Activated naive CD8-positive, alpha-beta T cell treated with anti-CD3 and anti-CD28 coated beads, Interleukin-2, amount 50 U/mL, for 24 hours (primary cell): Measurements from ENCODE around the gene MAK.
A peak's percentile ranks its signal among the peaks of the same experiment; 100 is the strongest.
"Not testable (repeated sequence)": the region's sequence is repeated elsewhere in the genome, so short reads cannot be mapped to it uniquely, and the experiment has no call there.

Experiments used
- ATAC-seq: fragments of 150-1000 bp; cut with Tn5 transposase; one replicate; pipeline ENCODE4 v1.10.0; 2021
- DNase-seq: peaks from one replicate; pipeline ENCODE4 v3.0.0; 2021
- H3K27ac Mint-ChIP-seq: one replicate; pipeline ENCODE4 v1.8.0; 2021; ENCODE audit warnings: mild to moderate bottlenecking, mixed read lengths
- H3K27me3 Mint-ChIP-seq: one replicate; pipeline ENCODE4 v1.8.0; 2021; ENCODE audit warnings: mixed read lengths
- H3K36me3 Mint-ChIP-seq: one replicate; pipeline ENCODE4 v1.8.0; 2021; ENCODE audit warnings: low read depth, mixed read lengths
- H3K4me1 Mint-ChIP-seq: one replicate; pipeline ENCODE4 v1.8.0; 2021; ENCODE audit warnings: mixed read lengths
- H3K4me3 Mint-ChIP-seq: one replicate; pipeline ENCODE4 v1.8.0; 2021; ENCODE audit warnings: mild to moderate bottlenecking, moderate library complexity, mixed read lengths
- H3K9me3 Mint-ChIP-seq: one replicate; pipeline ENCODE4 v1.8.0; 2021; ENCODE audit warnings: mixed read lengths

MAK gene

DNA sequence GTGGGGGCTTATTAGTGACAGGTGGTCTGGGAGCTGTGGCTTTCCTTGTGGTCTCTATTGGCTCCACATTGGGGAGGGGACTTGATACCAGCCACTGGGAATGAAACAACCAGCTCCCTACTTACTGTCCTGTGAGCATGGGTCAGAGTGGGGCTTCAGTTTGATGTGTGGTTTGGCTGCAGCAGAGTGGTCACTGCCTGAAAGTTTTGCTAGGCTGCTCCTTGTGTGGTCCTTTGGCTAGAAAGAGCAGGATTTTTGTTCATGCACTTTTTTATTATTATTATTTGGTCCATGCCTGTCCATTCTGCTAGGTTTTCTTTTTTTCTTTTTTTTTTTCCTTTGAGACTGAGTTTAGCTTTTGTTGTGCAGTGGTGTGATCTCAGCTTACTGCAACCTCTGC lies 98.3 kb downstream of the MAK start:
- peaks cover 2% of the 10 kb centered on the region for H3K36me3 Mint-ChIP-seq
- no peak overlapping the region for H3K27ac Mint-ChIP-seq
- no peak for DNase-seq
- no peaks in the 10 kb centered on the region for H3K4me1 Mint-ChIP-seq
- H3K27me3 Mint-ChIP-seq, result no peaks in the 10 kb centered on the region
- H3K4me3 Mint-ChIP-seq, result no peak overlapping the region
- ATAC-seq, result no peak
- H3K9me3 Mint-ChIP-seq, result no peaks in the 10 kb centered on the region

DNA sequence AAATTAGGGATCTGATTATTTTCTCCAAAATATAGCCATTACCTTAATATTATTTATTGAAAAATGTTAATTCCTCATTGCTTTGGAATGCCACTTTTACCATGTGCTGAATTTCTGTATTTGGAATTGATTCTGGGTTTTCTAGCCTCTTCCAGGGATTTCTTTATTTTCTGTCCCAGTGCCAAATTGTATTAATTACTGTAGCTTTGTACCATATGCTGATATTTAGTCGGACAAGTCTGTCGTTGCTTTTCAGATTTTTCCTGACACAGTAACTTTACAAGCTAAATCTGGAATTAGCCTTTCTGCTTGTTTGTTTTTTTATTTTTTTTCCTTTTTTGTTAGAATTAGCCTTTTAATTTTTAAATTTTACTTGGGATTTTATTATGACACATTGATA lies 101.6 kb downstream of the MAK start:
- DNase-seq (no peak), ATAC-seq (no peak)
- Mint-ChIP-seq H3K9me3 (no peaks in the 10 kb centered on the region), H3K36me3 (peaks cover 6% of the 10 kb centered on the region), H3K4me3 (no peak overlapping the region), H3K27me3 (no peaks in the 10 kb centered on the region), H3K4me1 (no peaks in the 10 kb centered on the region), H3K27ac (no peak overlapping the region)

GRCh38 chr6:10733863-10734262 lies 104.5 kb downstream of the MAK start:
- Mint-ChIP-seq H3K27ac (no peak overlapping the region), H3K36me3 (peaks cover 12% of the 10 kb centered on the region), H3K9me3 (no peaks in the 10 kb centered on the region), H3K27me3 (no peaks in the 10 kb centered on the region), H3K4me3 (no peak overlapping the region), H3K4me1 (no peaks in the 10 kb centered on the region)
- DNase-seq, result no peak
- ATAC-seq, result no peak

- H3K27ac Mint-ChIP-seq, result no peak overlapping the region
- DNase-seq (no peak), ATAC-seq (no peak)
- no peaks in the 10 kb centered on the region for H3K9me3 Mint-ChIP-seq
- H3K4me3 Mint-ChIP-seq, result no peak overlapping the region
- no peaks in the 10 kb centered on the region for H3K27me3 Mint-ChIP-seq
- H3K4me1 Mint-ChIP-seq, result no peaks in the 10 kb centered on the region
- H3K36me3 Mint-ChIP-seq, result peaks cover 13% of the 10 kb centered on the region
Measured at GRCh38 chr6:10733151-10733715, 105.1 kb downstream of the MAK start.

- ATAC-seq, result no peak
- Mint-ChIP-seq H3K27me3 (no peaks in the 10 kb centered on the region), H3K4me1 (peaks cover 11% of the 10 kb centered on the region), H3K4me3 (no peak overlapping the region), H3K27ac (no peak overlapping the region), H3K9me3 (no peaks in the 10 kb centered on the region), H3K36me3 (peaks cover 31% of the 10 kb centered on the region)
- DNase-seq, result no peak
Measured at GRCh38 chr6:10730254-10730653, 108.1 kb downstream of the MAK start.

- H3K4me3 Mint-ChIP-seq, result no peak overlapping the region
- H3K27ac Mint-ChIP-seq, result no peak overlapping the region
- peaks cover 49% of the 10 kb centered on the region for H3K4me1 Mint-ChIP-seq
- H3K27me3 Mint-ChIP-seq, result no peaks in the 10 kb centered on the region
- ATAC-seq (no peak), DNase-seq (no peak)
- H3K9me3 Mint-ChIP-seq, result no peaks in the 10 kb centered on the region
- peaks cover 27% of the 10 kb centered on the region for H3K36me3 Mint-ChIP-seq
Measured at GRCh38 chr6:10725716-10726115, 112.6 kb downstream of the MAK start.

DNA sequence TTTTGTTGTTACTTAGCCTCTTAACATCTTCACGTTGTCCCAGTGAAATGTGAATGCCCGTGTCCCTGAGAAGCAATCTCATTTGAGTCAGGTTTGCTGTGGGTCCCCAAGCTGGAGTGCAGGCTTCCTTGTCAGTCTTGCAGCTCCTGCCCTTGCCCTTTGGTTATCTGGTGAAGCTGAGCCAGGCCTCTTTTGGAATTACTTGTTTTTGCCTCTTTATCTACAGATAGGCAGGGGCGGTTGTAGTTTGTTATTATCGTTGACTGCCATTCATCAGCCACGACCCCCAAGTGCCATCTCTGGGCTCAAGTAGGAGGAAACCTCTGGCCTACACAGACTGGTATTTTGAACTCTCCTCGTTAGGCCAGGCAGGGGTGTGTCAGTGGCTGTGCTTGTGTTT lies 113.3 kb downstream of the MAK start:
- Mint-ChIP-seq H3K27me3 (no peaks in the 10 kb centered on the region), H3K27ac (no peak overlapping the region), H3K36me3 (peaks cover 21% of the 10 kb centered on the region), H3K4me1 (peaks cover 49% of the 10 kb centered on the region), H3K4me3 (no peak overlapping the region), H3K9me3 (no peaks in the 10 kb centered on the region)
- ATAC-seq, result no peak
- no peak for DNase-seq

DNA sequence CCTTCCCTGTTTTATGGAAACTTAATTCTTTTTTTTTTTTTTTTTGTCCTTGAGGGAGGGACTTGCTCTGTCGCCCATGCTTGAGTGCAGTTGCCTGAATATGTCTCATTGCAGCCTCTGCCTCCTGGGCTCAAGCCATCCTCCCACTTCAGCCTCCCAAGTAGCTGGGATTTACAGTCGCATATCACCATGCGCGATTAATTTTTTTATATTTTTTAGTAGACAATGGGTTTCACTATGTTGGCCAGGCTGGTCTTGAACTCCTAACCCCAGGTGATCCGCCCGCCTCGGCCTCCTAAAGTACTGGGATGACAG lies 114.8 kb downstream of the MAK start:
- ATAC-seq (no peak), DNase-seq (no peak)
- Mint-ChIP-seq H3K9me3 (peaks cover 6% of the 10 kb centered on the region), H3K4me1 (peaks cover 57% of the 10 kb centered on the region), H3K27me3 (no peaks in the 10 kb centered on the region), H3K27ac (peak overlapping the region; percentile 91), H3K36me3 (peaks cover 26% of the 10 kb centered on the region), H3K4me3 (peak overlapping the region; percentile 91)

DNA sequence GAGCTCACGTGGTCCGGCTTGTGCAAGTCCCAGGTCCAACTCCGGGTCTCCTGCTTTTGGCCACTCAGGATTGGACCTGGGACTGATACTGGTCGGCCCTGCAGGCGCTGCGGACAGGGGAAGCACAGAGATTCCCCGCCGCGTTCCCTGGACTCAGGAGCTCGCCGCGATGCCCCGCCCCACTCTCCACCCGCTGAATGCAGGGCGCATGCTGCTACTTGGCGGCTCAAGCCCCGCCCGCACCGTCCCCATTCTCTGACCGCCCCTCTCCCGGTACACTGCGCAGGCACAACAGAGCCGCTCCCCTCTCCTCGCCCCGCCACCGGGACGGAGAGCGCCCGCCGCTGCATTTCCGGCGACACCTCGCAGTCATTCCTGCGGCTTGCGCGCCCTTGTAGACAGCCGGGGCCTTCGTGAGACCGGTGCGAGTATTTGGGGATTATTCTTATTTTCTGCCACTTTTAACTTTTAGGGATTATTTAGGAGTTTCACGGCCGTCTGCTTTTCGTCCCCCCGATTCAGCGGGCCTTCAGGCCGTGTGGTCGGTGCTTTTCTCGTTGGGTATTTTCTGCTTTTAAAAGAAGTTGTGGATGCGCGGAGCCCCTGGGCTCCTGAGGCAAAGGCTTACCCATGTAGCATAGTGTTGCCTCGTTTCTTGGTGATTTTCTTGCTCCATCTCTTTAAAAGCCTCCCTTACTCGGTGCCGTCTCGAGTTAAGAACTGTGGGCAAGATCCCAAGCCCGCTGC lies 115.3 kb downstream of the MAK start, which contains the start of gene TMEM14C:
TMEM14C (plus strand) TSS at position 251 of the 747 bp plus-strand sequence. CDS start 1,544 bp downstream, outside the sequence.
- Mint-ChIP-seq H3K9me3 (peaks cover 9% of the 10 kb centered on the region), H3K4me3 (peak within 1 kb of the TSS; percentile 91), H3K36me3 (peaks cover 25% of the 10 kb centered on the region), H3K27me3 (no peaks in the 10 kb centered on the region), H3K4me1 (peaks cover 57% of the 10 kb centered on the region), H3K27ac (peak within 1 kb of the TSS; percentile 91)
- DNase-seq (peak; percentile 92), ATAC-seq (peak; percentile 97)

DNA sequence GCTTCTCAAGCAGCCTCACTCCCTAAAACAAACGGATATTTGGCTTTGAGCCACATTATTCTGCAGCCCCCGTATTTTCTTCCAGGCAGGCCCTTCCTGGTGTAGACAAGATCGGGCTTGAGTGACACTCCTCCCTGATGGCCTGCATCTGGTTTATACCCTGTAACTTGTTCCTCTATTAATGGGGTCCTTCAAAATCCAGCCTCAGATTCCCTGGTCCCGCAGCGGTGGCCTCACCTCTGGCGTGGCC lies 115.8 kb downstream of the MAK start:
- H3K27ac Mint-ChIP-seq, result peak overlapping the region; percentile 91
- peaks cover 53% of the 10 kb centered on the region for H3K4me1 Mint-ChIP-seq
- no peak for DNase-seq
- H3K36me3 Mint-ChIP-seq, result peaks cover 21% of the 10 kb centered on the region
- peaks cover 9% of the 10 kb centered on the region for H3K9me3 Mint-ChIP-seq
- H3K27me3 Mint-ChIP-seq, result no peaks in the 10 kb centered on the region
- no peak for ATAC-seq
- peak overlapping the region; percentile 91 for H3K4me3 Mint-ChIP-seq

DNA sequence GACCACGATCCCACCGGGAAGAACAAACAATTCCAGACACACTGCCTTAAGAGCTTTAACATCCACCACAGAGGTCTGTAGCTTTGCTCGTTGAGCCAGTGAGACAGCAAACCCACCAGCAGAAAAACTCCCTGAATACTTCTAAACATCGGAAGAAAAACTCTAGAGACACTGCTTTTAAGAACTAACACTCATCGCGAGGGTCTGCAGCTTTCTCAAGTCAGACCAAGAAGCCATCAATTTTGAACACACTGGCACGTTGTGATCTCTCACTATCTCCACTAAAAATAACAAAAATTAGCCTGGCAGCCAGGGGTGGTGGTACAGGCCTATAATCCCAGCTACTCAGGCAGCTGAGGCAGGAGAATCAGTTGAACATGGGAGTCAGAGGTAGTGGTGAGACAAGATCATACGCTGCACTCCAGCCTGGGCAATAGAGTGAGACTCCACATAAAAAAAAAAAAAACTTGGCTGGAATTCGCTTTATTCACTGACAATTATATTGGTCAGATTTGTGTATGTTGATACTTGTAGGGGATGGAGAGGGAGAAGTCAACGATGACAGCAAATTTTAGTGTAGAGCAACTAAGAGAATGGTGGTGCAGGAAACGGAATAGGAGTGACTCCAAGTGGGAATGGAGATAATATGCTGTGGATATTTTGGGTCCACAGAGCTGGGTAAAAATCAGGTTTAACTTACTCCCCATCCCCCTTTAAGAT lies 116.3 kb downstream of the MAK start:
- H3K36me3 Mint-ChIP-seq, result peaks cover 18% of the 10 kb centered on the region
- H3K4me1 Mint-ChIP-seq, result peaks cover 53% of the 10 kb centered on the region
- peaks cover 9% of the 10 kb centered on the region for H3K9me3 Mint-ChIP-seq
- no peaks in the 10 kb centered on the region for H3K27me3 Mint-ChIP-seq
- peak overlapping the region; percentile 91 for H3K27ac Mint-ChIP-seq
- DNase-seq (no peak), ATAC-seq (no peak)
- peak overlapping the region; percentile 91 for H3K4me3 Mint-ChIP-seq

- peaks cover 53% of the 10 kb centered on the region for H3K4me1 Mint-ChIP-seq
- H3K27me3 Mint-ChIP-seq, ATAC-seq, H3K9me3 Mint-ChIP-seq: not testable (repeated sequence)
- H3K36me3 Mint-ChIP-seq, result peaks cover 16% of the 10 kb centered on the region
- peak overlapping the region; percentile 91 for H3K27ac Mint-ChIP-seq
- H3K4me3 Mint-ChIP-seq, result peak overlapping the region; percentile 91
- peak; percentile 9 for DNase-seq
Measured at GRCh38 chr6:10720960-10721849, 117.1 kb downstream of the MAK start.

- Mint-ChIP-seq H3K27ac (peak overlapping the region; percentile 91), H3K36me3 (peaks cover 10% of the 10 kb centered on the region), H3K27me3 (no peaks in the 10 kb centered on the region), H3K9me3 (peaks cover 9% of the 10 kb centered on the region), H3K4me1 (peaks cover 47% of the 10 kb centered on the region), H3K4me3 (peak overlapping the region; percentile 91)
- DNase-seq (peak; percentile 67), ATAC-seq (peak; percentile 25)
Measured at GRCh38 chr6:10720265-10720959, 117.9 kb downstream of the MAK start.

DNA sequence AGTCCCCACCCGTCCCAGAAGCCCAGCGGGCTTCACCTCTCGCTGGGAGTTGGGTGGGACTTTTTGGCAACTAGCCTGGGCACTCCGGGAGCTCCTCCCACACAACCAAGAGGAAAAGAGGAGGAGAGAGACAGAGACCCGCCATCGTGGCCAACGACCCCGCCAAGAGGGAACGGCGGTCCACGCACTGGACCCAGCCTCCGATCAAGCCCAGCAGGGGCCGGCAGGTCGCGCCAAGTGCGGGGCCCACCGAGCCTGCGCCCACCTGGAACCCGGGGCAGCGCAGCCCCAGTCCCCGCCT lies 118.4 kb downstream of the MAK start:
- DNase-seq (no peak), ATAC-seq (no peak)
- Mint-ChIP-seq H3K9me3 (peaks cover 9% of the 10 kb centered on the region), H3K27me3 (no peaks in the 10 kb centered on the region), H3K4me1 (peaks cover 43% of the 10 kb centered on the region), H3K27ac (peak overlapping the region; percentile 89), H3K36me3 (peaks cover 9% of the 10 kb centered on the region), H3K4me3 (peak overlapping the region; percentile 82)
